ENCODE data around the gene HMGN3.

The HMGN3 gene

GRCh38 chr6:79152269-79152737 lies 82.2 kb downstream of the HMGN3 start:
- no peak overlapping the region for H3K4me3 ChIP-seq
- no peak for TF ChIP-seq CTCF (IDR thresholded peaks at IDR 0.05)
- no peak for DNase-seq (ENCODE audit: low spot score)
- no peak overlapping the region for H3K27ac ChIP-seq
